ENCODE data around the gene BACH2.

Gene BACH2

DNA sequence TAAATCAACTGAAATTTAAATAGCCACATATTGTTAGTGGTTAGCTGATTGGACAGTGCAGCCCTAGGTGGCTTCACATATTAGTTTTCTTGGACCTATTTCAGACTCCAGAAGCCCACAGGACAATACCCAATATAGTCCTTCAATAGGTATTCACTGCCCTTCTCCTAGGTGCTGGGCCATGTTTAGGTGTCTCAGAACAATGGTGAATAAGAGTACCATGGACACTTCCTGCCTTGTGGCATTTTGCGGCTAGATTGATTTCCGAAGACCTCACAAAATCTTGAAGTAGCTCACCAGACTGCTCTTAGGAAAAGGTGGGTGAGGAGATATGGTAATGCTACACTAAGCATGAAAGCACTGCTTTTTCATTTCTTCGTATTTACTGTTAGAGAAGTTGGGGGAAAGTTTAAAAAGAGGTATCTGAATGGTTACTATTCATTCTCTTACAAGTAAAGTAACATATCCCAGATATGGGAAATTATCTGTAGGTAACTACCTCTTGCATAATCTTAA, 203.0 kb downstream of the BACH2 start:
- TF ChIP-seq, protein P1, sequence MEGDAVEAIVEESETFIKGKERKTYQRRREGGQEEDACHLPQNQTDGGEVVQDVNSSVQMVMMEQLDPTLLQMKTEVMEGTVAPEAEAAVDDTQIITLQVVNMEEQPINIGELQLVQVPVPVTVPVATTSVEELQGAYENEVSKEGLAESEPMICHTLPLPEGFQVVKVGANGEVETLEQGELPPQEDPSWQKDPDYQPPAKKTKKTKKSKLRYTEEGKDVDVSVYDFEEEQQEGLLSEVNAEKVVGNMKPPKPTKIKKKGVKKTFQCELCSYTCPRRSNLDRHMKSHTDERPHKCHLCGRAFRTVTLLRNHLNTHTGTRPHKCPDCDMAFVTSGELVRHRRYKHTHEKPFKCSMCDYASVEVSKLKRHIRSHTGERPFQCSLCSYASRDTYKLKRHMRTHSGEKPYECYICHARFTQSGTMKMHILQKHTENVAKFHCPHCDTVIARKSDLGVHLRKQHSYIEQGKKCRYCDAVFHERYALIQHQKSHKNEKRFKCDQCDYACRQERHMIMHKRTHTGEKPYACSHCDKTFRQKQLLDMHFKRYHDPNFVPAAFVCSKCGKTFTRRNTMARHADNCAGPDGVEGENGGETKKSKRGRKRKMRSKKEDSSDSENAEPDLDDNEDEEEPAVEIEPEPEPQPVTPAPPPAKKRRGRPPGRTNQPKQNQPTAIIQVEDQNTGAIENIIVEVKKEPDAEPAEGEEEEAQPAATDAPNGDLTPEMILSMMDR (IDR thresholded peaks at IDR 0.05; ENCODE audit: low read depth, low read length, missing control alignments): no peak
- DNase-seq (ENCODE audit: low read depth): no peak
- H3K4me3 ChIP-seq (ENCODE audit: low read depth, low read length): no peak overlapping the region

DNA sequence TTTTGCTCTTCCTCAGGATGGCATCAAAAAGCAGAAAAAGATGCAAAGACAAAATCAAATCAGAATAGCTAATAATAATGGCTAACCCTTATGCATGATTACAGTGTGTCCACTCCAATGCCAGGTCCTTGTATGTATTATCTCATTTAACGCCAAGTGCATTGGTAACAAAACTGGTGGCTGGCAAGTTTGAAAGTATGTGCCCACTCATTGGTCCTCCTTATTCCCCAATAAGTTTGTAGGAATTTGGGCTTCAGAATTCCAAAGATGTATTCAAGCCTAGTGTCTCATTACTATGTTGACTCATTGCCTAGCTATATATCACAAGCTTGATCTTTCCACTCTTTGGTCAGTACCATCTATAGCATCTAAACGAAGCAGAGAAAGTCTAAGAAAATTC, 205.8 kb downstream of the BACH2 start:
- DNase-seq (ENCODE audit: low read depth): no peak
- TF ChIP-seq, protein P1 (IDR thresholded peaks at IDR 0.05; ENCODE audit: low read depth, low read length, missing control alignments): no peak
- no peak overlapping the region for H3K4me3 ChIP-seq (ENCODE audit: low read depth, low read length)

DNA sequence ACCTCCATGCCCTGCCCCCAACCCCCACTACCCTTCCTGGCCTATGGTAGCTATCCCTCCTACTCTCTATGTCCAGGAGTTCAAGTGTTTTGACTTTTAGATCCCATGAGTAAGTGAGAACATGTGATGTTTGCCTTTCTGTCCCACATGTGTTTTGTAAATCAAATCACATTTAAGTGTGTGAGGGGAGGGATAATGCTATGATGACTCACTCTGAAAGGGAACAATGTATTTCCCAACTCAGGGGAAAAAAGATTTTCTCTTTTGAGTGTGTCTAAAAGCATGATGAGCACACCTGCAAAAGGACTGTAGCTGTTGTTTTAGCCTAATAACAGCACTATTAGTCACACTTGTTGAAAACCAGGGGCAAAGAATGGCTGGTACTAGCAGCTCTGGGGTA, 208.6 kb downstream of the BACH2 start:
- no peak overlapping the region for H3K4me3 ChIP-seq (ENCODE audit: low read depth, low read length)
- no peak for DNase-seq (ENCODE audit: low read depth)
- TF ChIP-seq, protein P1 (IDR thresholded peaks at IDR 0.05; ENCODE audit: low read depth, low read length, missing control alignments): no peak

DNA sequence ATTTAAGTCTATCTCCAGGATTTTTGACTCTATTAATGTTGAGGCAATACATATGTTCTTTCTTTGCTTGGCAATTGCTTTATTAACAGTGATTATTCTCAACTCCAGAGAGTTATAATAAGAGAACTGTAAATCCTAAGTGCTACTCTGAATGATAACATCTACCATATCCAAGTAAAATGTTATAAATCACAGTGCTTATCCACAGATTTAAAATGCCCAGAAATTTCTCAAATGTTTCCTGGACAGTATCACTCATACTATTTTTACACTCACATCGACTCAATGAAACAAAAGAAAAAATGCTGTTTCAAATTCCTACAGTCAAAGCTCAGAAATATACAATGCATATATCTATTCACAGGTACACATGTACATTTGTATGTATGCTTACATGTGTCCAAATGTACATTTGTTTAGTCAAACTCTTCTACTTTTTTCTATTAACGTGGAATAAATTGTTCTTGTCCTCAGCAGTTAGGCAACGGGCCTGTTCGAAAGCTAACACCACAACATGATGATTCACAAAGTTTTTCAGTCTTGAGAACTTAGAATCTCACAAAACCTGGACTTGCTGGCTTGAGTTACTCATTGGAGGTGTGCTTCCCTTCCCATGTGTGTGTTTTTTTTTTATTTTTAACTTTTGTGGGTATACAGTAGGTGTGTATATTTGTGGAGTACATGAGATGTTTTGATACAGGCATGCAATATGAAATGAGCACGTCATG, 209.4 kb downstream of the BACH2 start:
- no peak overlapping the region for H3K4me3 ChIP-seq (ENCODE audit: low read depth, low read length)
- TF ChIP-seq, protein P1 (IDR thresholded peaks at IDR 0.05; ENCODE audit: low read depth, low read length, missing control alignments): no peak
- DNase-seq (ENCODE audit: low read depth): no peak

DNA sequence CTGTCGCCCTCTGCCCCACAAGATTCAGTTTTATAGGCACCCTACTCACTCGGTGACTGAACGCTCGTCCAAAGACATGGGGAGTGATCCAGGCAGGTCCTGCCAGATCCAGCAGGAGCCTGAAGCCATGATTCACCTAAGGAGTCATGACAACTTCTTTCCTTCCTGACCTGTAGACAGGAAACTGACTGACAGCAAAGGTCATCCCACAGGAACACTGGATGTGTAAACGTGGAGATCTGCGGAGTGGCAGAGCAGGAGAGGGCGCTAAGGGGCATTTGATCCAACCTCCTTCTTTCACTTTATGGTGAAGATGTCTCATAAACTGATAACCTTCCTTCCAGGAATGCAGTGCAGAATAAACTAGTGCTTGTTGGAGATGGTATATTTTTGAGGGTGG, 210.1 kb downstream of the BACH2 start:
- no peak for DNase-seq (ENCODE audit: low read depth)
- TF ChIP-seq, protein P1 (IDR thresholded peaks at IDR 0.05; ENCODE audit: low read depth, low read length, missing control alignments): no peak
- H3K4me3 ChIP-seq (ENCODE audit: low read depth, low read length): no peak overlapping the region

DNA sequence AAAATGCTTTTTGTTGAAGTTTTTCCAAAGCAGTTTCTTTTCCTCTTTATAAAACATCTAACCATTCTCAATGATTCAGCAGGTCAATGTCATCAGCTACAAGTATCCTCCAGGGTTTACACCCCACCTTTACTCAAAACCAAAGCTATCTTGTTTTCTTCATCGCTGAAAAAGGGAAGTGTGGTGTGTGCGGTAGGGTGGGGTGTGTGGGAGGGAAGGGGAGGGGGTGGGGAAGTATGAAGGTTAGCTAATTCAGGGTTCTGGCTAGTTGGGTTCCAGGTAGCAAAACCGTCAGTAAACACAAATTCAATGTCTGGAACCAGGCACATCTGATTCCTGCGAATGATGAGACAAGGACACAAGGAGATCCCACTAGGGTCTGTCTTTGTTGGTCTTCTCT, 212.8 kb downstream of the BACH2 start:
- TF ChIP-seq, protein P1 (IDR thresholded peaks at IDR 0.05; ENCODE audit: low read depth, low read length, missing control alignments): no peak
- no peak overlapping the region for H3K4me3 ChIP-seq (ENCODE audit: low read depth, low read length)
- peak; percentile 40 for DNase-seq (ENCODE audit: low read depth)

DNA sequence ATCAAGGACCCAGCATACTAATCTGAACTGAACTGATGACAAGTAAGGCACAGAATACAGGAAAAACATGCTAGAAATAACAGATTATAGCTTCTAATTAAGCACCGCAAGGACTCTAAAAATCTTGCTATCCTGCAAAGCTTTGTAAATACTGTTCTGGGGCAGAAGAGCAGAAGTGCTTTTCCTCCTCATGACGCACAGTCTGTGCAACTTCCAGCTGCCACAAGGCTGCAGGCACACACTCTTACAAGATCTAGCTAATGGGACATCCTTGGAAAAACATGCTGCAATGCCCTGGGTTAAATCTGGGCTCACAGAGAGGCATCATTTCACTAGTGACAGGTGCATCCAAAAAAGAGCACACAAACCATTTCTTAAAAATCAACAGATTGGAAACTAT, 213.8 kb downstream of the BACH2 start:
- DNase-seq (ENCODE audit: low read depth): no peak
- H3K4me3 ChIP-seq (ENCODE audit: low read depth, low read length): no peak overlapping the region
- TF ChIP-seq, protein P1 (IDR thresholded peaks at IDR 0.05; ENCODE audit: low read depth, low read length, missing control alignments): no peak
